HG03460 (cell line): ENCODE results near the gene FYN.

Source experiments
- ATAC-seq: cut with Tn5 transposase; IDR thresholded peaks from one replicate; pipeline ENCODE4 v1.9.1; 2021; ENCODE audit not compliant: unreplicated experiment

FYN gene

DNA sequence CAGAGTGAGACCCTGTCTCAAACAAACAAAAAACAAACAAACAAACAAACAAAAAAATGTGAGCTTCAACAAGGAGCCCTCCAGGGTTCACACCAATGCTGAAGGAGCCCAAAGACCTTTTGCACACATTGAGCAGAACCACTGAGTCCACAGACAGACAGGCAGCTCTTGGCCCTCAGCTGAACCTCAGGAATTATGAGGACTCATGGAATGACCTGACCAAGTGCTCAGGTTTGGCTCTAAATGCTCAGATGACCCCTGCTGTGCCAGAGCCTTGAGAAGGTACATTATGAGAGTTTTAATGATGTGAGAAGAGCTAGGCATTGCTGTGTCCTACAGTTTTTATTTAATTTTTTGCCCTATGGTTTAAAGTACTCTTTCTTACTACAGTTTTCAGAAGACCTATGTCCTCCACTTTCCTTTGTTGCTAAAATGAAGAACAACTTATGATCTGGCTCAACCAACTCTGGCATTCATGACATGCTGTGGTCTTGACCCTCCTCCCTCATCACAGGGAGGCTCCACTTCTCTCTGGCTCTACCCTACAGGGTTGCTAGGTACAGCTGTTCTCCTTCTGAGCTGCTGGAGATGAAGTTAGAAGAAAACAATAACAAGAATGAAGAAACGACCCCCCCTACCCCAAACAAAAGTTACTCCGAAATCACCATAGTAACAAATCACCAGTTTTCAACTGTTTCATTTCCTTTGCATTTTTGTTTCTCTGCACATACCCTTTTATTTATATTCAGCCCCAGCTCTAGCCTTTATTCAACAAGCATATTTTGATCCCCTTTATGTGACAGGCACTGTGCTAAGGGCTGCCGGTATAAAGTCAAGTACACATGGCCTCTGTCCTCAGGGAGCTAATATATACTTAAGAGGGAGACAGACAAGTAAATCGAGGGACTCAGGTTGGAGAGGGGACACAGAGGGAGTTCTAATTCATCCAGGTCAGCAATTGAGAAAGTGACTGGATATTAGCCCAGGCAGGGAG, 138.9 kb downstream of the FYN start:
- no peak for ATAC-seq

DNA sequence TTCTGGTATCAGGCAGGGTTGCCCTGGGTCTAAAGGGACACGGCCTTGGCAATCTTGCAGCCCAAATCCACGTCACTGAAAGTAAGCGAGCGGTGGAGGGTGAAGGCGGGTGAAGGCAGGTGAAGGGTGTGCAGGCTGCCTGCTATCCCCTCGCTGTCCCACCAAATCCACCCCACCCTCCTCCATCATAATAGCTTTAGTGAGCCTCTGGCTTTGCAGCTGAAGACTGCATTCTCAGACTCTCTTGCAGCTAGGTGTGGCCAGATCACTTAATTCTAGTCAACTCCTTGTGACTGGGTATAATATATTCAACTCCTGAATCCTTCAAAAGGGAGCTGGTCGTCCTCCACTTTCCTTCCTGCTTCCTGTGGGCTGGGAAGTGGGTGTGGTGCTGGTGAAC, 140.9 kb downstream of the FYN start:
- ATAC-seq = no peak

DNA sequence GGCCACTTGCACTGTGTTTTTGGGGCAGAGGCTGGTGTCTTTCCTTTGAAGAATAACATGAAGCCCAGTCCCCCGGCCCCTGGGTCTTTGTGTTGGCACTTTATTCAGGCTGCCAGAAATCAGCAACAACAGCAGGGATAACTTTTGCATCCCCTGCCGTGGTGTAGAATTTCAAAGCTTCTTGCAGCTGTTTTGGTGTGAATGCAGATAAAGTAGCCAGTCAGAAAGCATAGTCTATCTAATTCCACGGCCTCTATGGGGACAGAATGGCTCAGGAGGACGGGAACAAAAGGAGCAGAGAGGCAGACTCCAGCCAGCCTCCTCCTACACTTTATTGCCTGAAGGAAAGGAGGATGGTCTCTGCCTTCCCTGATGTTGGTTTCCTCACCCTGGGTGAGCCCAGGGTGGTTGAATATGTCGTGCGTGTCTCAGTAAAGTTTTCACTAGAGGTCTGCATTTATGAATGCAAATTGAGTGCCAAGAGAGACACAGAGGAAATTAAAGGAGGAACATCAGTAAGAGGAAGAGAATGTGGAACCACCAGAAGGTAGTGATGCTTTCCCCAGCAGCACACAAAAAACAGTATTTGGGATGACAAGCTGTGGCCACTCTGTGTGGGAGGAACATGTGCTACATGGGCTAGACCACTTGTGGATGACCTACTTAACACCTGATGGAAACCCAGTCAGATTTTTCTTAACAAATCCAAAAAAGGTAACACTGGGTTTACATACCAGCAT, 141.6 kb downstream of the FYN start:
- no peak for ATAC-seq

DNA sequence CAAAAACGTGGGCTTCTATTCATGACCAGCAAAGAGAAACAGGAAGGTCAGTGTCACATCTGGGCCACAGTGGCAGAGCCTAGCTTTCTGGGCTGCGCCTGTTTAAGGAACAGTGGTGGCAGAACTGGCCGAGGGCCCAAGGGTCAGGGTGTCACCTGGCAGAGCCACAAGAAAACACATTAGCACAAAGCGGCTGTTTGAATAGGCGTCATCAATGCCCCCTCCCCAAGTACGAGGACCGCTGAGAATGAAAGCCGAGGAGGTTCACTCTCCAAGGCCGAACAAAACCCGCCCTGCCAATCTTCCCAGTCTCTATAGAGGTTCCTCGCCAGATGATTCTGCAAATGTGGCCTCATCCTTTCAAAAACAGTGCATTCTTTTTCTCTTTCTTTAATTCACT, 142.4 kb downstream of the FYN start:
- no peak for ATAC-seq

DNA sequence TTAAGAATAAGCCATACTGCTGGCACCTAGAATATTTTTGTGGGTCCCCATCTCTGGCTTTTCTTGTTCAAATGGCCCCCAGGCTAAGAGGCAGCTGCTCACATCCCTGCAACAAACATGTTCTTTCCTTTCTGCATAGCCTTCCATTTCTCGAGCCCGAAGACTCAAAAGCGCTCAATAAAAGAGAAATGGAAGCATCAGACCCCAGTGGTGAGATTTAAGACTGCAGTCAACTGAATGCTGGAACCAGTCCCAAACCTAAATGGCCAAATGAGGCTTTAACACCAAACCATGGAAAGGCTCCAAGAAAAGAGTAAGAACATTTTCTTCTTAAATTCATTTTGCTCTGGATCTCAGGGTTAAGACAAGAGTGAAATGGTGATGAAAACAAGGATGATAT, 145.4 kb downstream of the FYN start:
- no peak for ATAC-seq

DNA sequence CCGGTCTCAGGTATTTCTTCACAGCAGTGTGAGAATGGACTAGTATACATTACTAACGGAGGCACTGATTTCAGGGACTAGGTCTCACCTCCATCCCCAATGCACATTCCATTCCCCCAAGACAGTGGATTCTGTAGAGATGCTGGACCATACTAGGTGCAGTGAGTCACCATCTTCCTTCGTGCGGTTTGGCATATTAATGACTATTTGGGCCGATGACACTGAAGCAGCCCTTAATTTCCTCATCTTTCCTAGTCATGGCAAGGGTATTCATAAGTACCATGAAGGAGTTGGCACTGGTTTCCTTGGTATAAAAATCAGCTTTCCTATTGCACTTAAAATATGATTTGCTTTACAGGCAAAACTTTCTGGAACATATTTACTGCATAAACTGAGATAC, 146.2 kb downstream of the FYN start:
- ATAC-seq = no peak

DNA sequence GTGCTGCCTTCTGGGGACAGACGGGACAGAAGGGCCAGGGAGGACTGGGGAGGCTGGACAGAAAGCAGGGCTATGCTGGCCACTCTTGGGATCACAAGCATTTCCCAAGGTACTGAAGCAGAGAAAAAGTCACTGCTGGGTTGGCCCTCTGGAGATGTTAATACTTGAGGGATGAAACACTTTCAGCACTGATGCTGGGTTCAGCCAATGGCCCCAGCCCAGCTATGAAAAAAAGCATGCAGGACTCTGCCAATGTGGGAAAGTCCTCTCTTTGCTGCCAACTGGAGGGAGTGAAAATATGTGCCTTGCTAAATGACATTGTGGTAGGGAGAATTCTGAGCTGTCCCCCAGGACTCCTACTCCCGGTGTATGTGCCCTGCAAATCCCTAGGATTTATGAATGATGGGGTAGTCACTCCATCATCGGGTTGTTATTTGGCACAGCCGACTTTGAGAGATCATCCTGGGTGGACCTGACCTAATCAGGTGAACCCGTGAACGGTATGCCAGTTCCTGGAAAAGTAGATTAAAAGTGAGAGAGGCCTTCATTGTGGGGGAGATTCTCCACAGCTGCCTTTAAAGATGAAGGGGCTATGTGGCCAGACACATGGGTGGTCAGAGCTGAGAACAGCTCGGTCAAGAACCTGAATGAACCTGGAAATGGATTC, 147.7 kb downstream of the FYN start:
- ATAC-seq = no peak

DNA sequence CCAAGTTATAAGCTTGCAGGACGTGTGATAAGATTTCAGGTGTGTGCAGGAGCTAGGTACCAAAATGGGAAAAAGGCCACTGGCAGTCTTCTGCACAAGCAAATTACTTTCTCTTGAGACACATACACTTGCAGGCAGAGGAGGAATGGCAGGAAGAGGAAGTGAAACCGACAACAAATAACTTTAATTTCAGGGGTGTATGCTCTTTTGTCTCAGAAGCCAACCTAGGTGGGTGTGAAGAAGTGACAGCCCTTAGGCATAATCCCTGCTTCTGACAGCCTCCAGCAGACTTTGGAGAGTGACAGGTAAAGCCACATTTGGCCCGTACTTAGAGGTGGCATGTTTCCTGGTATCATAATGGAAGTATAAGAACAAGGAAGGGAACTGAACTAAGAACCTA, 148.7 kb downstream of the FYN start:
- peak; percentile 98 for ATAC-seq

DNA sequence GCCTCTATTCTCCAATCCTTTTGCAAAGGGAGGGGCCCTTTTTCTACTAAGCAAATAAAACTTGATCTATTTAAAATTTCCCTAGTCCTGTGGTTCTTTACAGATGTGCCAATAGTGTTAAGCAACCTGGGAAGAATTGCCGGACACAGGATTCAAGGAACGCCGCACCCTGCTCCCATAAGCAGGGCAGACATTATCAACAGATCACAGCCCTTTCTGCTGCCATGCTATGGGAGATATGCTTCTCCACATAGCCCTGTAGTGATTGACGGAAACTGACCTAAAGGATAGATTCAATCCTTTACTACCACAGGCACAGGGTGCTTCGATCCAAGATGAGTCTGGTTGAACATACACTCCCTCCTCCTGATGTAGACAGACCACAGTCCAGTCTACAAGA, 149.2 kb downstream of the FYN start:
- peak; percentile 25 for ATAC-seq

DNA sequence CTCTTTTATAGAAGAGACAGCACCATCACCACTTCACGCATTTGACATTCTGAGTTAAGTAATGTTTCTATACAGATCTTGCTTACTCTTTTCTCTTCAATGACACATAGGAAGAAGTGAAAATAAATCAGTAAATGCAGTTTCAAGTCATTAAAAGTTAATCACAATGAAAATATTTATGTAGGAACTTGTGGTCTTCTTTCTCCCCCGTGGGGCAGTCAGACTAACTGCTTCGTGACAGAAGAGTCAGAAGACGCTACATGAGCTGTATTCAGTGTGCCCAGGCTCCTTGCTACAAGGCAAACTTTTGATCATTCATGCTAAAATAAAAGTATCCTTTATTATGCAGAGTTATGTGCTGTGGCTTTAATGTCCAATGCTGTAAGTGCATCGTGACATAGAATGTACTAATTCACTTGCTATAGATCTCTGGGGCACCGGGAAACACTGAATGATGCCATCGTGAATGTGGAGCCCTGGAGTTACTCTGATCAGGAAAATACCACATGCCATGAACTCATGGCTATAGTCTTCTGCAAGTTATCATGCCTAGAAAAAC, 149.8 kb downstream of the FYN start:
- ATAC-seq = no peak

DNA sequence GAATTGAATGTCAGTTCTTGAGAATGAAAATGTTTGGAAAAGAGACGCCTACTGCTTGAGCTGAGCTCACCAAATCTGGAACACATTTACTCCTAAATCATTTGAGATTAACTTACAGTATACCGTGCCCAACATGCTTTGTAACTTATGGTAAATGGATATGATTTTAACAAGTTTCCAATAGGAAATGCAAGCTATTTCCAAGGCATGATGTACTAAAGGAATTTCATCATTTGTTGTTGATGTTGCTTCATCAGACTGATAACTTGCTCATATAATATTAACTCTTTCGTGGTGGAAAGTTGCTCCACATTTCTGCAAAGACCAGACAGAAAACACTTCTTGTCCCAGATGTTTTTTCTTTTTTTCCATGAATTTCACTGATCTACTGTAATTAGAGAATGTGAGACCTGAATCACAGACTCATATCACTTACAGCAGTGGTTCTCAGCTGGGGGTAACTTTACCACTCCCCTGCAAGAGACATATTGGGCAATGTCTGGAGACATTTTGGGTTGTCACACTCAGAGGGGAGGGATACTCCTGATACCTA, 151.0 kb downstream of the FYN start:
- ATAC-seq = no peak

DNA sequence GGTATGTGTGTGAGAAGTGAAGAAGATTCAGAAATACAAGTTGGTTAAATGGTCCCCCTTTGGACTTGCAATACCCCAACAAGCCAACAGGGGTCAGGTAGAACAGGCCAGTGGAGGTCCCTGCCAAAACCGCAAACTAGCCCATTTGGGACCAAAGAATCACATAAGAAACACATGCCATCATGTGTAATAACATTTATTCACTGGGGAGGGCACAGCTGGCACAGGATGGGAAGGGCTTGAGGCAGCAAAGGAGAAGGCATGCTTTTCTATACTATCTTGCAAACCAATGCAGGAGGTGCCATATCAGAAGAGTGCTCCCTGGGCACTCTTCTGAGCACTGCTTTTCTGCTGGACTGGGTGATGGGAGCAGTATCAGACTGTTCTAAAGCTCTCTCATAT, 151.5 kb downstream of the FYN start:
- no peak for ATAC-seq

DNA sequence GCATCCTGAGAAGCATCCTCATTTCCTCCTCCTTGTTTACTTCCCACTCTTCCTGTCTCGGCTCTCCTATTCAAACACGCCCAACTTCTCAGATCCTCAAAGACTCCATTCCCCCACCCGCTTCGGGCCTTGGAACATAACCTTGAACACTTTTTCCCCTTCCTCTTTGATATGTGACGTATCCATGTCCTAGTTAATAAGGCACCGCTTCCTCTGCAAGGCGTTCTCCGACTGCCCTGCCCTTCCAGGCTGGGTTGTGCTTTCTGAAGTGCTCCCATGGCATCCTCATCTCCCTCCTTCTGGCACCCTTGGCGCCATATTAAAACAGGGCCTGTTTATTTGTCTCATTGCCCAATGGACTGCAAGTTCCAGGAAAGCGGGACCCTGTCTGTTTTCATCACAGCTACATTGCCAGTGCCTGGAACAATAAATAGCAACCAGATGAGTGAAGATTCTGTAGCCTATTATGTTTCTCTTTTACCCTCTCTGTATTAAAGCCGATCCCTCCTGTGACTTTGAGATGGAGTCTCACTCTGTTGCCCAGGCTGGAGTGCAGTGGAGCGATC, 152.2 kb downstream of the FYN start:
- ATAC-seq = no peak

DNA sequence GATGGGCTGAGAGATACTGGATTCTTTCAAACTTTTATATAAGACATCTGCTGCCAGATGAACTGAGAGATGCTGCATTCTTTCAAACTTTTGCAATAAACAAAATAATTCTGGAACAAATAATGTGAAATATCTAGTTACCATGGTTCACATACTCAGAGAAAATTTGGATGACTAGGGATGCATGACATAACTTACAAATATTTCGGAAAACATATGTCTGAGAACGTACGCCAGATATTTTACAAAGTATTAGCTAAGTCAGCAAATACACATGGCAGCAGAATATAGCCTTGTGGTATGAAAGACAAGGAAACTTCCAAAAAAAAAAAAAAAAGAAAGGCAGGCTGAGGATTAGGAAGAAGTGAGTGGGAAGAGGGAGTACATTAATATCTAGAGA, 154.3 kb downstream of the FYN start:
- no peak for ATAC-seq

DNA sequence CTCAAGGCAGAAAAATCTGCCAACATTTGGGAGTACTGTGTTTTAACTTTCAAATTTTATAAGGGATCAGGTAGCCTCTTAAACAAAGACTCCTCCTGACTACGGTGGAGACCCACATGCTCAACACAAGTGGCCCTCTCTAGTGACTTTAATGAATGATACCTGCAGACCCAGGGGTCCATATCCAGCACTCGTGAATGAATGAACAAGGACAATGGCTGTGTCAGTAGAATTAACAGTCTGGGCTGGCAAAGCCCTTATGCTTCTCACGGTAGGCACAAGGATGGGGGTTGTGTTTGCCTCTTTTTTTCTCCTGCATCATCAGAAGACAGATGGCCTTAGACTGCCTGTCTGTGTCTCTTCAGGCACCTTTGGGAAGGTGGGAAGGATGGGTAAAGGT, 154.9 kb downstream of the FYN start:
- no peak for ATAC-seq

DNA sequence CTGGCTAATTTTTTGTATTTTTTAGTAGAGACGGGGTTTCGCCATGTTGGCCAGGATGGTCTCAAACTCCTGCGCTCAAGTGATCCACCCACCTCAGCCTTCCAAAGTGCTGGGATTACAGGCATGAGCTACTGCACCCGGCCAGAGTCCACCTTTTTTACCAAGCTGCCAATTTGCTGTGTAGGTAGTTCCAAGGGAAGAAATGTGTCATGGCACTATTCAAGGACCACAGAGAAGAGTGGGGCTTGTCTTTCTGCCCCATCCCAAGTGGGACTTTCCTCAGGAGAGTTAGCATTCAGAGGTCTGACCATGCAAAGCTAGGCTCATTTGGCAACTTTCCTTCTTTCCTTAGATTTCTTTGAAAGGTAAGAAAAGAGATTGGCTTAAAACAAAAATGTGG, 155.6 kb downstream of the FYN start:
- no peak for ATAC-seq

DNA sequence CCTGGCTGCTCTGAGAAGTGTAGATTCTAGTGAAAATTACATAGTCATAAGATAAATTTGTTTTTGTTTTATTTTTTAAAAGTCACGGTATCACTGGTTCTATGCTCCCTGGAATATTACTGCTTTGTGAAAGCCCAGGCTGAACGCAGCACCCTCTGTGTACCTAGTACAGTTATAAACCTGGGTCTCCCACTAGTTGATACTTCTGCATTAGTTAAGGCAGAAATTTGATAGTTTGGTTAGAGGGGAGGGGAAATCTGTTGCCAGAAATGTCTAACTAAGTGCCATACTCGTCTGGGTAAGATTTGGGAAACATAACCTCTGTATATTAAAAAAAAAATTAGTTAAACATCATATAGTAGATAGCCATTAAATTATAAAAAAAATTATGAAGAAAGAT, 156.9 kb downstream of the FYN start:
- ATAC-seq = no peak

DNA sequence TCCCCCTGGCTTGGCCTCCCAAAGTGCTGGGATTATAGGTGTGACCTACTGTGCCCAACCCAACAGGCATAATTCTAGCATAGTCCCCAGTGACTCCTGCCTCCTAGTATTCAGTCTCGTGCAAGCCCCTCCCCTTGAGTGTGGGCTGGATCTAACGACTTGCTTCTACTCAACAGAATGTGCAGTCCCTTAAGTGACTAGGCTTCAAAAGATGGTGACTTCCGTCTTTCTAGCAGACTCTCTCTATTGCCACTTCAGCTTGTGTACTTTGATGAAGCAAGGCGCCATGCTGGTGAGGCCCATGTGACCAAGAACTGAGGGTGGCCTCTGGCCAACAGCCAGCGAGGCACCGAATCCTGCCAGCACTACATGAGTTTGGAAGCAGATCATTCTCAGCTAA, 157.9 kb downstream of the FYN start:
- no peak for ATAC-seq

DNA sequence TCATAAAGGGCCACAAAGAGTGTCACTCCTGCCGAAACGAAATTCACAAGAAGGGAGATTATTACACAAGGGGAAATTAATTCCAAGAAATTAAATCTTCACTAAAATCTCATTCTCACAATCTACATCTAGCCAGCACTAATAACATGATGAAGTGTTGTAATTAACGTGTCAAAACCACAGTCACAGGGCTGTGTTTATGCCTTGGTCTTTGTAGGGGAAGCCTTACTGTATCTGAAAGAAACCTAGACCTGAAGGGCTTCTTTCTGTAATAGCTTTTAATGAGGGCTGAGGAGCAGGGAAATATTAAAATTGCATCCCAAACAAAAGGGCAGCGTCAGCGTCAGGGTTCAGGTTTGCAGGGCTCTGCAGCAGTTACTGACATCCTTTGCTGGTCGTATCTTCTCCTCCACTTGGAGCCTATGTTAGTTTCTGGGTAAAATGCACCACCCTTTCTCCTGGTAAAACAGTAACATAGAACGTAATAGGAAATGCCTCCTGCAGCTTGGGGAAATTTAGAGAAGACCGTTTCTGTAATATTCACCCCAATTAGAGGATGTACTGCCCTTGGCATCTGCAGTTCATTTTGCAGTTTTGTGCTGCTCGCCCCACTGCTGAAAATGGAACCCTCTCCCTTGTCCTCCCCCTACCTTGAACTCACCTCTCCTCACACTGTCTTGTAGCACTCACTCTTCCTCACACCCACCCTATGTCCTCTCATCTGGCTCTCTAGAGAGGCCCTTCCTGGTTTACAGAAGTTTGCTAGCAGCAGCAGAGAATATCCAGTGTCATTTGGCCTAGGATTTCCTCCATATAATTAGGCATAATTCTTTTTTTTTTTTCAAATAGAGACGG, 158.6 kb downstream of the FYN start:
- ATAC-seq = no peak

DNA sequence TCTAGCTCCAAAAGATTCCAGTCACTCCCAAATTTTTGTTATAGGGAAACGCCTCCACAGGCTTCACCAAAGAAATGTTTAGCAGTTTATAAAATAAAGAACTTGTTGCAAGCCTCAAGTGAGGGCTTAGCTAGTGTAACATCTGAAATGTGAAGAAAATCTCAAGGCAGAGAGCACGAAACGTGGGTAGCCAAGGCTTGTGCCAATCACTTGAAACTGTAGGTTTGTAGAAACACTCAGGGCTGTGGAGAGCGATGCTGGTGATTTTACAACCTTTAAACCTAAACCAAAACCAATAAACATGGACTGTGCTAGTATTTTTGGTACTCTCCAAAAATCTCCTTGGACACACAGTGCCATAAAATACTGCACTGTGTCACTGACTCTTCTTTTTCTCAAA, 159.4 kb downstream of the FYN start:
- ATAC-seq = no peak
